K562 (cell line): ENCODE data around the gene LIAS. TPM values are rescaled to one million over a fixed set of nuclear protein-coding genes. Genes with fewer than 3 reads are reported as not detected.

Experiments used
- CLOCK ChIP-seq: fragments of 250-450 bp; sonication (Bioruptor Pico); IDR thresholded peaks from 2 replicates; pipeline ENCODE4 v1.4.0; 2020; ENCODE audit warnings: mild to moderate bottlenecking, moderate library complexity, borderline replicate concordance
- GATAD2A ChIP-seq: fragments of 450-650 bp; IDR thresholded peaks from 2 replicates; pipeline ENCODE4 v1.6.1; 2017
- GTF2E2 ChIP-seq: fragments of 200-800 bp; sonication (Bioruptor generic); IDR thresholded peaks from 2 replicates; pipeline ENCODE4 v1.6.1; 2016; ENCODE audit warnings: missing genetic modification characterization, missing compliant biosample characterization
- MCM5 ChIP-seq: fragments of 450-650 bp; IDR thresholded peaks from 2 replicates; pipeline ENCODE4 v1.6.1; 2016; ENCODE audit warnings: low read depth
- MLLT1 ChIP-seq, 2 experiments: fragments of 450-650 bp; IDR thresholded peaks; 2 replicates each; pipeline ENCODE4 v1.6.1; 2016
- MYNN ChIP-seq, 2 experiments: sonication (generic); formaldehyde crosslinking in 1 of 2; IDR thresholded peaks; 2 replicates each; pipeline versions ENCODE4 v1.5.0 to v1.6.1; 2016 to 2020; ENCODE audit warnings: antibody characterized with exemption in 1 of 2, missing genetic modification reagents in 1 of 2
- POLR2A ChIP-seq: fragments of 450-650 bp; conservative IDR thresholded peaks from 2 replicates; pipeline ENCODE4 v1.6.1; 2016
- RFX7 ChIP-seq: fragments of 250-450 bp; sonication (Bioruptor Pico); IDR thresholded peaks from 2 replicates; pipeline ENCODE4 v1.5.1; 2021; ENCODE audit warnings: mild to moderate bottlenecking
- USF2 ChIP-seq: sonication (generic); formaldehyde crosslinking; IDR thresholded peaks from 2 replicates; pipeline ENCODE4 v1.5.0; 2020; ENCODE audit warnings: missing genetic modification reagents
- ZNF764 ChIP-seq: fragments of 250-450 bp; sonication (Bioruptor Pico); IDR thresholded peaks from 2 replicates; pipeline ENCODE4 v1.4.0; 2020; ENCODE audit warnings: low read depth, mild to moderate bottlenecking, moderate library complexity
- polyA plus RNA-seq, 8 experiments: library from polyadenylated mRNA; depleted of rRNA in 4 of 8; stranded (reverse) in 5 of 8; unstranded in 3 of 8; fragments of >200 nt; fragmentation: Nextera tagmentation in 2 of 8; fragmentation: Illumina TruSeq in 1 of 8; extraction: Ambion mirVana in 2 of 8; extraction: Trizol in 1 of 8; gene quantifications; 2 replicates each; pipeline versions ENCODE4 v1.2.1 to v1.2.3, GENCODE V29; 2011 to 2014; ENCODE audit warnings: inconsistent platforms in 1 of 8, missing spikeins in 1 of 8
- total RNA-seq, 7 experiments: library from RNA; depleted of rRNA in 6 of 7; stranded (reverse); fragments of >200 nt in 6 of 7; fragmentation: Illumina TruSeq in 2 of 7; extraction: Trizol in 2 of 7; gene quantifications; 2 replicates each; pipeline versions ENCODE4 v1.2.1 to v1.2.3, GENCODE V29; 2011 to 2021; ENCODE audit warnings: low replicate concordance in 1 of 7
- TF ChIP-seq, protein P1 (sequence below): fragments of 200-600 bp; sonication (generic); IDR thresholded peaks from one replicate; pipeline ENCODE4 v1.6.1; 2012; ENCODE audit warnings: mild to moderate bottlenecking, low read depth, low read length, inconsistent platforms

Gene LIAS
- total and polyA plus RNA-seq, 9 of the 15 experiments (the other 6 are each of a cell fraction or from before 2014, with no cell fraction given): 21.9 to 57.1 (median 42.1) TPM

DNA sequence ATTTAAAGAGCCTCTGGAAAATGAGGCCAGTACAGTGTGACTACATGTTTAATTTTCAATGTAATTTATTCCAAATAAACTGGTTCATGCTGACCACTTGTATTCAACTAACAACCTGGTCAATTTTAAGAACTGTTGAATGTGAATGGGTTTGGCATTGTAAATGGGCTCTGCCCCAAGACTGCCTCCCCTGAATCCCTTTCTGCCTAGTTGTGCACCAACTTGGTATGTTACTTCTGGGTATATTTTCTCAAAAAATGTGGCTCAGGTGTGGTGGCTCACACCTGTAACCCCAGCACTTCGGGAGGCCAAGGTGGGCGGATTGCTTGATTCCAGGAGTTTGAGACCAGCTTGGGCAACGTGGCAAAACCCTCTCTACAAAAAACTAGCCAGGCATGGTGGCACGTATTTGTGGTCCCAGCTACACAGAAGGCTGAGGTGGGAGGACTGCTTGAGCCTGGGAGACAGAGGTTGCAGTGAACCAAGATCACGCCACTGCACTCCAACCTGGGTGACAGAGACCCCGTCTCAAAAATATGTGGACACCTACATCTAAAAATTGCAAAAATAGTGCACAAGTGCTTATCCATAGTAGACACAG lies 7.3 kb upstream of the LIAS start (continued):
- TF ChIP-seq ZNF764 (CRISPR knock-in tag): no peak
- peak; percentile 23 for TF ChIP-seq POLR2A
- TF ChIP-seq MYNN (IDR thresholded peaks at IDR 0.05): no peak
- no peak for TF ChIP-seq MYNN (CRISPR knock-in tag; IDR thresholded peaks at IDR 0.05)
- 0 out of 2 replicates have a peak, but pooled peaks have one; percentile 46 for TF ChIP-seq RFX7 (CRISPR knock-in tag)
- TF ChIP-seq MLLT1 (IDR thresholded peaks at IDR 0.05): no peak
- no peak for TF ChIP-seq CLOCK (CRISPR knock-in tag)
- no peak for TF ChIP-seq MCM5
- TF ChIP-seq, protein P1, sequence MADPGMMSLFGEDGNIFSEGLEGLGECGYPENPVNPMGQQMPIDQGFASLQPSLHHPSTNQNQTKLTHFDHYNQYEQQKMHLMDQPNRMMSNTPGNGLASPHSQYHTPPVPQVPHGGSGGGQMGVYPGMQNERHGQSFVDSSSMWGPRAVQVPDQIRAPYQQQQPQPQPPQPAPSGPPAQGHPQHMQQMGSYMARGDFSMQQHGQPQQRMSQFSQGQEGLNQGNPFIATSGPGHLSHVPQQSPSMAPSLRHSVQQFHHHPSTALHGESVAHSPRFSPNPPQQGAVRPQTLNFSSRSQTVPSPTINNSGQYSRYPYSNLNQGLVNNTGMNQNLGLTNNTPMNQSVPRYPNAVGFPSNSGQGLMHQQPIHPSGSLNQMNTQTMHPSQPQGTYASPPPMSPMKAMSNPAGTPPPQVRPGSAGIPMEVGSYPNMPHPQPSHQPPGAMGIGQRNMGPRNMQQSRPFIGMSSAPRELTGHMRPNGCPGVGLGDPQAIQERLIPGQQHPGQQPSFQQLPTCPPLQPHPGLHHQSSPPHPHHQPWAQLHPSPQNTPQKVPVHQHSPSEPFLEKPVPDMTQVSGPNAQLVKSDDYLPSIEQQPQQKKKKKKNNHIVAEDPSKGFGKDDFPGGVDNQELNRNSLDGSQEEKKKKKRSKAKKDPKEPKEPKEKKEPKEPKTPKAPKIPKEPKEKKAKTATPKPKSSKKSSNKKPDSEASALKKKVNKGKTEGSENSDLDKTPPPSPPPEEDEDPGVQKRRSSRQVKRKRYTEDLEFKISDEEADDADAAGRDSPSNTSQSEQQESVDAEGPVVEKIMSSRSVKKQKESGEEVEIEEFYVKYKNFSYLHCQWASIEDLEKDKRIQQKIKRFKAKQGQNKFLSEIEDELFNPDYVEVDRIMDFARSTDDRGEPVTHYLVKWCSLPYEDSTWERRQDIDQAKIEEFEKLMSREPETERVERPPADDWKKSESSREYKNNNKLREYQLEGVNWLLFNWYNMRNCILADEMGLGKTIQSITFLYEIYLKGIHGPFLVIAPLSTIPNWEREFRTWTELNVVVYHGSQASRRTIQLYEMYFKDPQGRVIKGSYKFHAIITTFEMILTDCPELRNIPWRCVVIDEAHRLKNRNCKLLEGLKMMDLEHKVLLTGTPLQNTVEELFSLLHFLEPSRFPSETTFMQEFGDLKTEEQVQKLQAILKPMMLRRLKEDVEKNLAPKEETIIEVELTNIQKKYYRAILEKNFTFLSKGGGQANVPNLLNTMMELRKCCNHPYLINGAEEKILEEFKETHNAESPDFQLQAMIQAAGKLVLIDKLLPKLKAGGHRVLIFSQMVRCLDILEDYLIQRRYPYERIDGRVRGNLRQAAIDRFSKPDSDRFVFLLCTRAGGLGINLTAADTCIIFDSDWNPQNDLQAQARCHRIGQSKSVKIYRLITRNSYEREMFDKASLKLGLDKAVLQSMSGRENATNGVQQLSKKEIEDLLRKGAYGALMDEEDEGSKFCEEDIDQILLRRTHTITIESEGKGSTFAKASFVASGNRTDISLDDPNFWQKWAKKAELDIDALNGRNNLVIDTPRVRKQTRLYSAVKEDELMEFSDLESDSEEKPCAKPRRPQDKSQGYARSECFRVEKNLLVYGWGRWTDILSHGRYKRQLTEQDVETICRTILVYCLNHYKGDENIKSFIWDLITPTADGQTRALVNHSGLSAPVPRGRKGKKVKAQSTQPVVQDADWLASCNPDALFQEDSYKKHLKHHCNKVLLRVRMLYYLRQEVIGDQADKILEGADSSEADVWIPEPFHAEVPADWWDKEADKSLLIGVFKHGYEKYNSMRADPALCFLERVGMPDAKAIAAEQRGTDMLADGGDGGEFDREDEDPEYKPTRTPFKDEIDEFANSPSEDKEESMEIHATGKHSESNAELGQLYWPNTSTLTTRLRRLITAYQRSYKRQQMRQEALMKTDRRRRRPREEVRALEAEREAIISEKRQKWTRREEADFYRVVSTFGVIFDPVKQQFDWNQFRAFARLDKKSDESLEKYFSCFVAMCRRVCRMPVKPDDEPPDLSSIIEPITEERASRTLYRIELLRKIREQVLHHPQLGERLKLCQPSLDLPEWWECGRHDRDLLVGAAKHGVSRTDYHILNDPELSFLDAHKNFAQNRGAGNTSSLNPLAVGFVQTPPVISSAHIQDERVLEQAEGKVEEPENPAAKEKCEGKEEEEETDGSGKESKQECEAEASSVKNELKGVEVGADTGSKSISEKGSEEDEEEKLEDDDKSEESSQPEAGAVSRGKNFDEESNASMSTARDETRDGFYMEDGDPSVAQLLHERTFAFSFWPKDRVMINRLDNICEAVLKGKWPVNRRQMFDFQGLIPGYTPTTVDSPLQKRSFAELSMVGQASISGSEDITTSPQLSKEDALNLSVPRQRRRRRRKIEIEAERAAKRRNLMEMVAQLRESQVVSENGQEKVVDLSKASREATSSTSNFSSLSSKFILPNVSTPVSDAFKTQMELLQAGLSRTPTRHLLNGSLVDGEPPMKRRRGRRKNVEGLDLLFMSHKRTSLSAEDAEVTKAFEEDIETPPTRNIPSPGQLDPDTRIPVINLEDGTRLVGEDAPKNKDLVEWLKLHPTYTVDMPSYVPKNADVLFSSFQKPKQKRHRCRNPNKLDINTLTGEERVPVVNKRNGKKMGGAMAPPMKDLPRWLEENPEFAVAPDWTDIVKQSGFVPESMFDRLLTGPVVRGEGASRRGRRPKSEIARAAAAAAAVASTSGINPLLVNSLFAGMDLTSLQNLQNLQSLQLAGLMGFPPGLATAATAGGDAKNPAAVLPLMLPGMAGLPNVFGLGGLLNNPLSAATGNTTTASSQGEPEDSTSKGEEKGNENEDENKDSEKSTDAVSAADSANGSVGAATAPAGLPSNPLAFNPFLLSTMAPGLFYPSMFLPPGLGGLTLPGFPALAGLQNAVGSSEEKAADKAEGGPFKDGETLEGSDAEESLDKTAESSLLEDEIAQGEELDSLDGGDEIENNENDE: no peak
- TF ChIP-seq GTF2E2 (tag): no peak
- no peak for TF ChIP-seq USF2 (CRISPR knock-in tag)
- TF ChIP-seq GATAD2A: no peak
